Measurements from ENCODE around the gene PAPPA. TPM values are rescaled to one million over a fixed set of nuclear protein-coding genes. Genes with fewer than 3 reads are reported as not detected.

Gene PAPPA
- polyA plus RNA-seq, 1 experiment: 39.9 TPM

GRCh38 chr9:116193636-116194035 lies 40.0 kb downstream of the PAPPA start:
- no peaks in the 10 kb centered on the region for H3K27me3 ChIP-seq (ENCODE audit: control insufficient read depth, insufficient read depth, low read length)
- ChIA-PET CTCF (interaction anchor here (0.9 kb wide), 1 partner anchor 195 kb away, joined by 3 read pairs; no protein-coding TSS in a partner anchor), POLR2A (no interaction called here)
- no peak for TF ChIP-seq CTCF (IDR thresholded peaks at IDR 0.05; ENCODE audit: insufficient read depth, low read depth, low read length)
- peaks cover 13% of the 10 kb centered on the region for H3K36me3 ChIP-seq (ENCODE audit: control insufficient read depth, insufficient read depth, low read length)
- peak; percentile 44 for DNase-seq (ENCODE audit: low read depth)
- no peak overlapping the region for H3K4me3 ChIP-seq (ENCODE audit: low read depth, low read length)

- H3K27me3 ChIP-seq (ENCODE audit: control insufficient read depth, insufficient read depth, low read length): no peaks in the 10 kb centered on the region
- no peak for DNase-seq (ENCODE audit: low read depth)
- H3K4me3 ChIP-seq (ENCODE audit: low read depth, low read length): no peak overlapping the region
- ChIA-PET CTCF (no interaction called here), POLR2A (no interaction called here)
- peaks cover 4% of the 10 kb centered on the region for H3K36me3 ChIP-seq (ENCODE audit: control insufficient read depth, insufficient read depth, low read length)
- TF ChIP-seq CTCF (IDR thresholded peaks at IDR 0.05; ENCODE audit: insufficient read depth, low read depth, low read length): no peak
Observed at GRCh38 chr9:116196806-116197205, 43.2 kb downstream of the PAPPA start.

- ChIA-PET POLR2A (no interaction called here), CTCF (no interaction called here)
- Histone ChIP-seq H3K4me3 (ENCODE audit: low read depth, low read length) (no peak overlapping the region), H3K27me3 (ENCODE audit: control insufficient read depth, insufficient read depth, low read length) (no peaks in the 10 kb centered on the region), H3K36me3 (ENCODE audit: control insufficient read depth, insufficient read depth, low read length) (peaks cover 2% of the 10 kb centered on the region)
- TF ChIP-seq CTCF (IDR thresholded peaks at IDR 0.05; ENCODE audit: insufficient read depth, low read depth, low read length): no peak
- no peak for DNase-seq (ENCODE audit: low read depth)
Observed at GRCh38 chr9:116198344-116198743, 44.8 kb downstream of the PAPPA start.

- TF ChIP-seq CTCF (IDR thresholded peaks at IDR 0.05; ENCODE audit: insufficient read depth, low read depth, low read length): no peak
- ChIA-PET CTCF (interaction anchor here (0.7 to 1.3 kb wide), 2 partner anchors 14 to 609 kb away, joined by 3 read pairs; no protein-coding TSS in a partner anchor), POLR2A (no interaction called here)
- DNase-seq (ENCODE audit: low read depth): no peak
- peaks cover 2% of the 10 kb centered on the region for H3K36me3 ChIP-seq (ENCODE audit: control insufficient read depth, insufficient read depth, low read length)
- no peak overlapping the region for H3K4me3 ChIP-seq (ENCODE audit: low read depth, low read length)
- H3K27me3 ChIP-seq (ENCODE audit: control insufficient read depth, insufficient read depth, low read length): no peaks in the 10 kb centered on the region
Observed at GRCh38 chr9:116202219-116202912, 48.8 kb downstream of the PAPPA start.

- no peak for TF ChIP-seq CTCF (IDR thresholded peaks at IDR 0.05; ENCODE audit: insufficient read depth, low read depth, low read length)
- CTCF ChIA-PET: interaction anchor here (0.6 to 0.8 kb wide), 2 partner anchors 28 to 52 kb away, joined by 3 to 4 read pairs; no protein-coding TSS in a partner anchor
- POLR2A ChIA-PET: no interaction called here
- no peak for DNase-seq (ENCODE audit: low read depth)
- Histone ChIP-seq H3K36me3 (ENCODE audit: control insufficient read depth, insufficient read depth, low read length) (peaks cover 2% of the 10 kb centered on the region), H3K4me3 (ENCODE audit: low read depth, low read length) (no peak overlapping the region), H3K27me3 (ENCODE audit: control insufficient read depth, insufficient read depth, low read length) (no peaks in the 10 kb centered on the region)
Observed at GRCh38 chr9:116204252-116204882, 50.8 kb downstream of the PAPPA start.

All from BJ (cell line).